NCI-H345 (cell line): ENCODE results near the gene FGFRL1.
"Not testable (repeated sequence)": the region's sequence is repeated elsewhere in the genome, so short reads cannot be mapped to it uniquely, and the experiment has no call there.

Experiments
- DNase-seq: peaks from one replicate; lab custom pipeline; 2025; lab: John Stamatoyannopoulos, UW

The FGFRL1 gene

GRCh38 chr4:992297-993110 is 18.9 kb upstream of the FGFRL1 start:
- DNase-seq: no peak

- DNase-seq: no peak
Observed at GRCh38 chr4:993111-994029, 18.1 kb upstream of the FGFRL1 start, which contains the start of gene SLC26A1. TSS of gene SLC26A1 (minus strand) at chr4:993404. CDS start at chr4:991703, 1,701 bp downstream.

DNA sequence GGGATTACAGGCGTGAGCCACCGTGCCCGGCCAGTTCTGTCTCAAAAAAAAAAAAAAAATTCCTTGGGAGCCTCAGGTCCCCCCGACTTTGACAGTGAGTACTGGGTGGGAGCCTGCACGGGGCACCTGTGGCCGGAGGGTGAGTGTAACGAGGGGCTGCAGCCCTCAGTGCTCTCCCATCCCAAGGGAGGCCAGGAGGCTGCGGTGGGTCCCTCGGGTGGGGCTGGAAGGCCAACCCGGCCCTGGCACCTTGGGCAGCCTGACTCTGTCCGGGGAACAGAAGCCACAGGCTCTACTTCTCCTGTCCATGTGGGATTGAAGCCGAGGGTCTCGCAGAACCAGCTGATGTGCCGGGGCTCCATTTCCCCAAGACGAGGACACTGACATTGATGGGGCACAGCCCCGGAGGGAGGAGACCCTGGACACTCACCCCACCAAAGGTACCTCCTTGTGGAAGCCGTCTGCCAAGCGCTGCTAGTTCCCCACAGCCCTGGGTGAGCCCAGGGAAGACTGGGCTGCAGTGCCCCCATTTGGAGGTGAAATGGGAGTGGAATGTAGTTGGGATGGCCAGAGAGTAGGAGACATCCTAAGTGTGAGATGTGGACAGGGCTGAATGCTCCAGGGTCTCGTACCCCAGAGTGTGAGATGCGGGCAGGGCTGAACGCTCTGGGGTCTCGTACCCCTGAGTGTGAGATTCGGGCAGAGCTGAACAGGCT is 16.0 kb upstream of the FGFRL1 start:
- DNase-seq: no peak

DNA sequence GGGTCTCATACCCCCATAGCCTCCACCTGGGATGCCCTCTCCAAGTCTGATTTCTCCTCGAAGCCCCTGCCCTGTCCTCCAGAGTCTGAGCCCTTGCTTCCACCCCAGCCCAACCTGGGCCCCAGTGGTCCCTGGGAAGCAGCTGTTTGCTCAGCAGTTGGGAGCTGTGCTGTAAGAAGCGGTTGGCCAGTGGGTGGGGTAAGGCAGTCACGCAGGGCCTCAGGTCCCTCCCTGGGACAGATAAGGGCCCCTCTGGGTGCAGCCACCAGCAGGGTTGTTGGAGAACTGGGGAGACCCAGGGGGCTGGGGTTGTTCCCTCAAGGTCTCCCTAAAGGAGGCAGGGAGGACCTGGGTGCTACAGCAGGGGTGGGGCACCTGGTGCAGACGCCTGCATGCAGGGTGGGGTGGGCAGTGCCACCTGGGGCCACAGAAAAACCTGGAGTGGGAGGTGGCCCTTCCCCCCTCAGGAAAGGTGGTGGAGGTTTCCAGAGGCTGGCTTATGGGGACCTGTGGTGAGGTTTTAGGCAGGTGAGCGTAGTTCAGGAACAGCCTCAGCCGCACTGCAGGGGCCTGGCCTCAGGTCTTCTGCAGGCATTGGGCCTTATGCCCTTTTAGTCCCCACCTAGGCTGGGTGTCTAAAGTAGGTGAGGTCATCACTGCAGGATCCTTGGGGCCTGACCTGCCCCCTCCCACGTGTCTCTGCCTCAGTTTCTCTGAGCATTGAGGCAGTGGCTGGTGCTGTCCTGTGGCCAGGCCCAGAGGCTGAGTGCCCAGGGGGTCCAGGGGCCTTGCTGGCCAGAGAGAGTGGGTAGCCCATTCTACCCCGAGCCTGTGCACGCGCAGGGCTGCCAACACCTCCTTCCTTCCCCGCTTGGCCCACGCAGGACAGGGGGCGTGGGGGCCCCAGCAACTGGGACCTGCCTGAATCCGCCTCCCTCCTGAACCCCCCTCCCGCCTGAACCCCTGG is 15.1 kb upstream of the FGFRL1 start:
- DNase-seq: no peak

DNA sequence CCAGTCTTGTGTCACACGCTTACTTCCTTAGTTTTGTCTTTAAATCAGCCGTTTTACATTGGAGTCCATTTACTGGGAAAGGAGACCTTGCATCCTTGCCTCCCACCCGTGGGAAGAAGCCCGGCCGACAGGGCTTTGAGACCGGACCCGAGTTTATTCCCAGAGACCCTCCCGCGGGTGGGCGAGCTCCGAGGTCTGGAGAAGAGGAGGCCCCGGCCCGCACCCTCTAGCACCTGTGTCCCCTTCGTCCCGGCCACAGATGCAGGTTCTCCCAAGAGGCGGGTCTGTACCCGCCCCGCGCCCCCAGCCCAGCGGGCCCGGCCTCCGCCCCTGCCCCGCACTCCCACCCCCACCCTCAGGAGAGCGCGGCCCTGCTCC is 14.4 kb upstream of the FGFRL1 start:
- no peak for DNase-seq

GRCh38 chr4:997375-998071 is 13.9 kb upstream of the FGFRL1 start:
- DNase-seq: no peak

GRCh38 chr4:998096-998691 is 13.2 kb upstream of the FGFRL1 start:
- no peak for DNase-seq

GRCh38 chr4:999240-999863 is 12.1 kb upstream of the FGFRL1 start:
- DNase-seq: not testable (repeated sequence)

- DNase-seq: no peak
Observed at GRCh38 chr4:999882-1000425, 11.5 kb upstream of the FGFRL1 start.

DNA sequence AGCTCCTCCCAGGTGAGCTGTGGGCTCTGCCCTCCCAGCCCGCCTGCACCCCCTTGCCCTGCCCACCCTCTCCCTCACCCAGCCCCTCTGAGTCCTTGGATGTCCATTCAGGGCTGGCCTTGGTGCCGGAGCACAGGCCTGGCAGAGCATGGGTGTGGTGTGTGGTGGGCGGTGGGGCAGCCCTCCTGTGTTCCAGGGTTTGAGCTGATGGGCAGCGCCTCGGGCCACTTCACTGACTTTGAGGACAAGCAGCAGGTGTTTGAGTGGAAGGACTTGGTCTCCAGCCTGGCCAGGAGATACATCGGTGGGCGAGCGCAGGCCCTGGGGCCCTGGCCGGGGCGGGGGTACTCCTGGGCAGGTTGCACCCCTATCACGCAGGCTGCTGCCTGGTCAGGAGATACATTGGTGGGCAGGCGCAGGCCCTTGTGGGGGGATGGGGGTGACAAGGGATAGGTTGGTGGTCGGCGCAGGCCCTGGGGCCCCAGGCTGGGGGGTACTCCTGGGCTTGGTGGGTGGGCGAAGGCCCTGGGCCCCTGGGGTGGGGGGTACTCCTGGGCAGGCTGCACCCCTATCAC is 10.7 kb upstream of the FGFRL1 start:
- DNase-seq: no peak

- no peak for DNase-seq
Observed at GRCh38 chr4:1001561-1002130, 9.8 kb upstream of the FGFRL1 start.

DNA sequence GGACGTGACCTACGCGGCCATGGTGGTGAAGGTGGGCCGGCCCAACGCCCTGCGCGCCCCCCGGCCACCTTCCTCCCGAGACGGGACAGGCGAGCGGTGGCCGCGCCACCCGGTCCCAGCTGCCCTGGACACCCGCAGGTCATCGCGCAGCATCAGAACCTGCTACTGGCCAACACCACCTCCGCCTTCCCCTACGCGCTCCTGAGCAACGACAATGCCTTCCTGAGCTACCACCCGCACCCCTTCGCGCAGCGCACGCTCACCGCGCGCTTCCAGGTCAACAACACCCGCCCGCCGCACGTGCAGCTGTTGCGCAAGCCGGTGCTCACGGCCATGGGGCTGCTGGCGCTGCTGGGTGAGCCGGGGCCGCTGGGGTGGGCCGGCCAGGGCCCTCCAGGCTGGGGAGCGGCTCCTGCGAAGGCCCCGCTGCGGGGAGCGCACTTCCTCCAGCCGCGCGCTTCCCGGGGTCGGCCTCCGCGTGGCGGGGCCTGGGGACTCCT is 9.2 kb upstream of the FGFRL1 start:
- DNase-seq: no peak

DNA sequence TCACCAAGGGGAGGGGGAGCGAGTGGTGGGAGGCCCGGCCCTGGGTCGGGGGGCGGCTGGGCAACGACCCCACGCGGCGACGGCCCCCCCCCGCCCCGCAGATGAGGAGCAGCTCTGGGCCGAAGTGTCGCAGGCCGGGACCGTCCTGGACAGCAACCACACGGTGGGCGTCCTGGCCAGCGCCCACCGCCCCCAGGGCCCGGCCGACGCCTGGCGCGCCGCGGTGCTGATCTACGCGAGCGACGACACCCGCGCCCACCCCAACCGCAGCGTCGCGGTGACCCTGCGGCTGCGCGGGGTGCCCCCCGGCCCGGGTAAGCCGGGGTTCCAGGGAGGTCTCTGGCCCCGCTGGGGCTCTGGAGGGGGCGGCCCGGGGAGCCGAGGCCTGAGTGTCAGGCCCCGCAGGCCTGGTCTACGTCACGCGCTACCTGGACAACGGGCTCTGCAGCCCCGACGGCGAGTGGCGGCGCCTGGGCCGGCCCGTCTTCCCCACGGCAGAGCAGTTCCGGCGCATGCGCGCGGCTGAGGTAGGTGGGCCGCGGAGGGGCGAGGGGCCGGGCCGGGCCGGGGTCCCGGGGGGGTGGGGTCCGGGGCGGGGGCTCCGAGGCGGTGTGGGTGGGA is 8.7 kb upstream of the FGFRL1 start:
- no peak for DNase-seq

DNA sequence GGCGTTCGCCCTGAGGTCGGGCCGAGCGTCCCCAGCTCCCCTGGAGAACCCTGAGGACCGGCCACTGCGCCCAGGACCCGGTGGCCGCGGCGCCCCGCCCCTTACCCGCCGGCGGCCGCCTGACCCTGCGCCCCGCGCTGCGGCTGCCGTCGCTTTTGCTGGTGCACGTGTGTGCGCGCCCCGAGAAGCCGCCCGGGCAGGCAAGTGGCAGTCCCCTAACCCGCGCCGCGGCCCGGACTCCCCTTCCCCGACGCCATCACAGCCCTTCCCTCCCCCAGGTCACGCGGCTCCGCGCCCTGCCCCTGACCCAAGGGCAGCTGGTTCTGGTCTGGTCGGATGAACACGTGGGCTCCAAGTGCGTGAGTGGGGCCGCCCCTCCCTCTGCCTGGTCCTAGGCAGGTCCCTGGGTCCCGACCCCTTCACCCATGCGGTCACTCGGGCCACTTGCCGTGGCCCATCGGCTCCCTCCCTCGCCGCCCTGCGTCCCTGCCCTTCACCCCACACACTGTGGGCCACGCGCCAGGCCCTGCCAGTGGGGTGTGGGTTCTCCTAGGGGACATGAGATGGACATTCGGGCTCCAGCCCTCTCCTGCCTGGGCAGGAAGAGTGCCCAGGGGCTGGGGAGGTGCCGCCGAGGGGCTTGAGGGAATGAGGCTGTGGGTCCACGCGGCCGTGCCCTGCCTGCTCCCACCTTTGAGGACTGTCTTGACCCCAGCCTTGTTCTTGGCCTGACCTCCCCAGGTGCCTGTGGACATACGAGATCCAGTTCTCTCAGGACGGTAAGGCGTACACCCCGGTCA is 8.0 kb upstream of the FGFRL1 start:
- no peak for DNase-seq

- DNase-seq: no peak
Observed at GRCh38 chr4:1004071-1004418, 7.4 kb upstream of the FGFRL1 start.

GRCh38 chr4:1004557-1005485 is 6.6 kb upstream of the FGFRL1 start:
- no peak for DNase-seq
